Neural cell (in vitro differentiated cells): ENCODE measurements around the gene CACNB2. TPM values are rescaled to one million over a fixed set of nuclear protein-coding genes. Genes with fewer than 3 reads are reported as not detected.

Source experiments
- H2AFZ ChIP-seq: fragments of 200-600, 300-800 bp; sonication (generic), shearing (Covaris generic); 2 replicates; pipeline ENCODE4 v1.6.0; 2014; ENCODE audit warnings: low read depth, mild to moderate bottlenecking, antibody characterized with exemption, low read length, moderate library complexity
- H3F3A ChIP-seq: fragments of 200-600 bp; shearing (Covaris generic); 2 replicates; pipeline ENCODE4 v1.6.1; 2016; ENCODE audit warnings: mild to moderate bottlenecking, moderate library complexity, mixed read lengths, antibody characterized with exemption, low read length; ENCODE audit not compliant: insufficient read depth, poor library complexity, severe bottlenecking
- H3K27ac ChIP-seq: fragments of 200-600, 300-800 bp; sonication (generic), shearing (Covaris generic); 2 replicates; pipeline ENCODE4 v1.5.1; 2014; ENCODE audit warnings: mild to moderate bottlenecking, low read length, moderate library complexity
- H3K27me3 ChIP-seq: fragments of 300-800, 200-600 bp; sonication (generic), shearing (Covaris generic); 2 replicates; pipeline ENCODE4 v1.6.0; 2014; ENCODE audit warnings: mild to moderate bottlenecking, low read depth, low read length, moderate library complexity; ENCODE audit not compliant: insufficient read depth
- H3K36me3 ChIP-seq: fragments of 300-800, 200-600 bp; sonication (generic), shearing (Covaris generic); 2 replicates; pipeline ENCODE4 v1.5.1; 2014; ENCODE audit warnings: mild to moderate bottlenecking, antibody characterized with exemption, low read length, moderate library complexity; ENCODE audit not compliant: insufficient read depth
- H3K4me2 ChIP-seq: fragments of 300-800, 200-600 bp; sonication (generic), shearing (Covaris generic); 2 replicates; pipeline ENCODE4 v1.6.0; 2014; ENCODE audit warnings: mild to moderate bottlenecking, low read length
- H3K4me3 ChIP-seq: fragments of 300-800, 200-600 bp; sonication (generic), shearing (Covaris generic); 2 replicates; pipeline ENCODE4 v1.5.1; 2014; ENCODE audit warnings: mild to moderate bottlenecking, low read length, moderate library complexity
- H3K79me2 ChIP-seq: fragments of 200-600 bp; shearing (Covaris generic); replicated peaks from 2 replicates; pipeline ENCODE4 v1.6.0; 2014; ENCODE audit warnings: mild to moderate bottlenecking, low read length, moderate library complexity; ENCODE audit not compliant: insufficient read depth
- H3K9ac ChIP-seq: fragments of 300-800, 200-600 bp; sonication (generic), shearing (Covaris generic); 2 replicates; pipeline ENCODE4 v1.6.1; 2016; ENCODE audit warnings: mild to moderate bottlenecking, low read length, mixed read lengths
- H3K9me2 ChIP-seq: fragments of 200-600 bp; shearing (Covaris generic); 2 replicates; pipeline ENCODE4 v1.6.1; 2016; ENCODE audit warnings: mild to moderate bottlenecking, low read length, mixed read lengths; ENCODE audit not compliant: insufficient read depth
- H3K9me3 ChIP-seq: fragments of 200-600, 300-800 bp; sonication (generic), shearing (Covaris generic); 2 replicates; pipeline ENCODE4 v1.6.1; 2016; ENCODE audit warnings: mild to moderate bottlenecking, mixed run types, low read length, moderate library complexity, mixed read lengths
- H4K20me1 ChIP-seq: fragments of 200-600 bp; shearing (Covaris generic); 2 replicates; pipeline ENCODE4 v1.6.1; 2016; ENCODE audit warnings: mild to moderate bottlenecking, mixed run types; ENCODE audit not compliant: insufficient read depth
- CTCF ChIP-seq: fragments of 450-650 bp; IDR thresholded peaks from 2 replicates; pipeline ENCODE4 v1.5.1; 2014; ENCODE audit warnings: antibody characterized with exemption, mild to moderate bottlenecking, moderate library complexity; ENCODE audit not compliant: poor library complexity, severe bottlenecking
- EP300 ChIP-seq: fragments of 450-650 bp; conservative IDR thresholded peaks from 2 replicates; pipeline ENCODE4 v1.6.1; 2014; ENCODE audit warnings: antibody characterized with exemption, mild to moderate bottlenecking, moderate library complexity; ENCODE audit not compliant: poor library complexity, severe bottlenecking
- EZH2 ChIP-seq: fragments of 200-600, 300-800 bp; shearing (Covaris generic), sonication (generic); IDR thresholded peaks from 2 replicates; pipeline ENCODE4 v1.6.1; 2014; ENCODE audit warnings: antibody characterized with exemption, low read length, borderline replicate concordance, mild to moderate bottlenecking; ENCODE audit not compliant: insufficient read depth, poor library complexity, severe bottlenecking
- MXI1 ChIP-seq: fragments of 450-650 bp; conservative IDR thresholded peaks from 2 replicates; pipeline ENCODE4 v1.6.1; 2014; ENCODE audit warnings: antibody characterized with exemption, mild to moderate bottlenecking; ENCODE audit not compliant: poor library complexity, severe bottlenecking
- POLR2AphosphoS5 ChIP-seq: IDR thresholded peaks from 2 replicates; pipeline ENCODE4 v1.6.1; 2012
- RAD21 ChIP-seq: fragments of 450-650 bp; conservative IDR thresholded peaks from 2 replicates; pipeline ENCODE4 v1.6.1; 2014; ENCODE audit warnings: antibody characterized with exemption, mild to moderate bottlenecking, moderate library complexity
- SMC3 ChIP-seq: fragments of 450-650 bp; conservative IDR thresholded peaks from 2 replicates; pipeline ENCODE4 v1.6.1; 2014; ENCODE audit warnings: antibody characterized with exemption, mild to moderate bottlenecking, moderate library complexity; ENCODE audit not compliant: poor library complexity
- TAF1 ChIP-seq: IDR thresholded peaks from 2 replicates; pipeline ENCODE4 v1.6.1; 2012; ENCODE audit warnings: low read depth
- polyA plus RNA-seq: library from polyadenylated mRNA; depleted of rRNA; stranded (reverse); fragments of >200 nt; gene quantifications from 2 replicates; pipeline ENCODE4 v1.2.3, GENCODE V29; 2014
- TF ChIP-seq, protein P1 (sequence below): IDR thresholded peaks from 2 replicates; pipeline ENCODE4 v1.6.1; 2012; ENCODE audit warnings: borderline replicate concordance

Gene CACNB2
- polyA plus RNA-seq, 1 donor from 2014 or later, result 14.3 TPM

- Histone ChIP-seq H3K36me3 (no peaks in the 10 kb centered on the region), H3K27ac (no peak overlapping the region), H4K20me1 (no peaks in the 10 kb centered on the region), H3F3A (no peaks in the 10 kb centered on the region), H2AFZ (no peak overlapping the region), H3K27me3 (no peaks in the 10 kb centered on the region), H3K4me3 (no peak overlapping the region), H3K9me2 (no peaks in the 10 kb centered on the region), H3K9me3 (no peaks in the 10 kb centered on the region), H3K9ac (no peak overlapping the region), H3K4me2 (no peak overlapping the region), H3K79me2 (no peaks in the 10 kb centered on the region)
- TF ChIP-seq EZH2 (no peak), RAD21 (no peak), MXI1 (no peak), CTCF (no peak), EP300 (no peak), POLR2AphosphoS5 (no peak), TAF1 (no peak), SMC3 (no peak)
- TF ChIP-seq, protein P1, sequence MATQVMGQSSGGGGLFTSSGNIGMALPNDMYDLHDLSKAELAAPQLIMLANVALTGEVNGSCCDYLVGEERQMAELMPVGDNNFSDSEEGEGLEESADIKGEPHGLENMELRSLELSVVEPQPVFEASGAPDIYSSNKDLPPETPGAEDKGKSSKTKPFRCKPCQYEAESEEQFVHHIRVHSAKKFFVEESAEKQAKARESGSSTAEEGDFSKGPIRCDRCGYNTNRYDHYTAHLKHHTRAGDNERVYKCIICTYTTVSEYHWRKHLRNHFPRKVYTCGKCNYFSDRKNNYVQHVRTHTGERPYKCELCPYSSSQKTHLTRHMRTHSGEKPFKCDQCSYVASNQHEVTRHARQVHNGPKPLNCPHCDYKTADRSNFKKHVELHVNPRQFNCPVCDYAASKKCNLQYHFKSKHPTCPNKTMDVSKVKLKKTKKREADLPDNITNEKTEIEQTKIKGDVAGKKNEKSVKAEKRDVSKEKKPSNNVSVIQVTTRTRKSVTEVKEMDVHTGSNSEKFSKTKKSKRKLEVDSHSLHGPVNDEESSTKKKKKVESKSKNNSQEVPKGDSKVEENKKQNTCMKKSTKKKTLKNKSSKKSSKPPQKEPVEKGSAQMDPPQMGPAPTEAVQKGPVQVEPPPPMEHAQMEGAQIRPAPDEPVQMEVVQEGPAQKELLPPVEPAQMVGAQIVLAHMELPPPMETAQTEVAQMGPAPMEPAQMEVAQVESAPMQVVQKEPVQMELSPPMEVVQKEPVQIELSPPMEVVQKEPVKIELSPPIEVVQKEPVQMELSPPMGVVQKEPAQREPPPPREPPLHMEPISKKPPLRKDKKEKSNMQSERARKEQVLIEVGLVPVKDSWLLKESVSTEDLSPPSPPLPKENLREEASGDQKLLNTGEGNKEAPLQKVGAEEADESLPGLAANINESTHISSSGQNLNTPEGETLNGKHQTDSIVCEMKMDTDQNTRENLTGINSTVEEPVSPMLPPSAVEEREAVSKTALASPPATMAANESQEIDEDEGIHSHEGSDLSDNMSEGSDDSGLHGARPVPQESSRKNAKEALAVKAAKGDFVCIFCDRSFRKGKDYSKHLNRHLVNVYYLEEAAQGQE, result no peak
Observed at GRCh38 chr10:18352175-18352574, 212.0 kb downstream of the CACNB2 start.

DNA sequence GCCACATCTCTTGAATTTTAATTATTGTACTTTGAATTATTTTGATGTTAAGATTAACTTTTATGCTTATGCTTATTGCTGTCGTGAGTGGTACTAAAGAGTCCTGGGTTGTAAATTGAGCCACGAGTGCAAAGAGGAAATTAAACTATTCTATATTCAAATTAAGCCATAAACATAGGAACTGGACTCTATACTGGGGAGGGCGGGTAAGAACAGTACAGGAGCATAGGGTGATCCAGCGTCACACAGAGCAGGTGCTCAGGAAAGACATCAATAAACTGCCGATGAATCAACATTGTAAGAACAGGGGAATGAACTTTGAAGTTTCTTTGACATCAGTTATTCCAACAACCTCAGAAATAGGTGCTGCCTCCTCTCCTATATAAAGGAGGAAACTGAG, 219.6 kb downstream of the CACNB2 start:
- Histone ChIP-seq H3K27ac (no peak overlapping the region), H3F3A (no peaks in the 10 kb centered on the region), H3K9me3 (no peaks in the 10 kb centered on the region), H3K9ac (no peak overlapping the region), H3K79me2 (no peaks in the 10 kb centered on the region), H3K9me2 (no peaks in the 10 kb centered on the region), H3K36me3 (no peaks in the 10 kb centered on the region), H2AFZ (no peak overlapping the region), H3K27me3 (no peaks in the 10 kb centered on the region), H4K20me1 (no peaks in the 10 kb centered on the region), H3K4me2 (no peak overlapping the region), H3K4me3 (no peak overlapping the region)
- no peak for TF ChIP-seq SMC3
- no peak for TF ChIP-seq MXI1
- TF ChIP-seq POLR2AphosphoS5, result no peak
- no peak for TF ChIP-seq CTCF
